Activated CD8-positive, alpha-beta memory T cell treated with anti-CD3 and anti-CD28 coated beads for 24 hours (primary cell): ENCODE results near the gene HNRNPL.
"Not testable (repeated sequence)": the region's sequence is repeated elsewhere in the genome, so short reads cannot be mapped to it uniquely, and the experiment has no call there.

Experiments
- DNase-seq: peaks from one replicate; pipeline ENCODE4 v3.0.0-alpha.2; 2020

The HNRNPL gene

GRCh38 chr19:38843175-38843758 is 6.5 kb downstream of the HNRNPL start:
- DNase-seq, result no peak

GRCh38 chr19:38842439-38843174 is 7.2 kb downstream of the HNRNPL start:
- DNase-seq, result peak; percentile 71

DNA sequence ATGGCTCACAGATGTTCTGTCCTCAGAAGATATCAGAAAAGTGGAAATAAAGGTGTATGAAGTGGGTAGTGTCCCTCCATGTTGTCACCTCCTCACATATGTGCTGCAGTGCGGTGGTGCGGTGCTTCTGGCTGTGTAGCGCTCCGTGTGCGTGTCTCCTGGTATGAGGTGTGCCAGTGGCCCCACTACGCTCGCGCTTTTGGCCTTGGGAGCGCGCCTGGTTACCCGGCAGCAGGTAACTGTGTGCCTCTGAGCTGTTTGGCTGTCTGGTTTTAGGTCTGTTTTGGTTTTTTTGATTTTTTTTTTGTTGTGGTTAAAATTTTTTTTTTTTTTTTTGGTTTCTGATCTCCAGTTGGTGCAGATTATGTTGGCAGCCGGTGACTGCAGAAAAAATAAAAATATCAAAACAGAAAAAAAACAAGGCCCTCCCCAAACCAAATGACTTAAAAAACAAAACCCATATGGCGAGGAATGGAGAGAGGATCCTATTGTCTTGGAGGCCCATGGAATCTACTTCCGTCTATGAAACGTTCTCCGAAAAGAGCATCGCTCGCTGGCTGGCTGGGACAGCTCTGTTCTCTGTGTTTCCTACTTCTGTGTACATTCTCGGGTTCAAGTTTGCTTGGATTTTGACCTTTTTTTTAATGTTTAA is 7.9 kb downstream of the HNRNPL start:
- peak; percentile 60 for DNase-seq

GRCh38 chr19:38841180-38841766 is 8.5 kb downstream of the HNRNPL start:
- DNase-seq, result no peak

GRCh38 chr19:38840583-38840968 is 9.2 kb downstream of the HNRNPL start:
- DNase-seq, result no peak

DNA sequence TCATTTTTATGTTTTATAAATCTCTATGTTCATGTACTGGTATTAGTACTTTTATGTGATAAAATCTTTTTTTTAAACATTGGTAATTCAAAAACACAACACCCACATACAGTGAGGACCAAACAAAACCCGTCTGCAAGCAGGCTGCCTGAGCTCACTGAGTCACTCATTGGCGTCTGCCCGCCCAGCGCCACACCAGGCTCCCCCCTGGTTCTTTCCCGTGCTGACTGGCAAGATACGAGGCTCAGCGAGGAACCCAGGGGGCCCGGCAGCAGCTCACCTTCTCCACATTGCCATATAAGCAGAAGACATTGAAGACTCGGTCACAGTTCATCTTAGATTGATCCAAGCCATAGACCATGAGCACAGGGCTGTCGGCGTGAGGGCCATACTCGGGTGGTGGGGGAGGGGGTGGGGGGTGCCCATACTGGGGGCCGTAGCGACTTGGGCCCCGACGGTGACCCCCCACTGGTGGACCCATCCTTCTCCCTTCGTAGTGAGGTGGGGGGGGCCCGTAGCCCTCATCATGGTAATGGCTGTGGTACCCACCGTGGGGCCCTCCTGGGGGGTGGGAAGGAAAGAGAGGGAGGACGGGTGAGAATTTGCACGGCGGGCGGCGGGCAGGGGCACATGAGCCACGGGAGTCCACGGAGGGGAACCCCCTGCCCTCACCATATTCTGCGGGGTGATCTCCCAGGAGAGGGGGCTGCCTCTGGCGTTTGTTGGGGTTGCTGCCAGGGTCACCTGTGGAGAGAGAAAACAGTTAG is 9.8 kb downstream of the HNRNPL start:
- DNase-seq, result no peak

DNA sequence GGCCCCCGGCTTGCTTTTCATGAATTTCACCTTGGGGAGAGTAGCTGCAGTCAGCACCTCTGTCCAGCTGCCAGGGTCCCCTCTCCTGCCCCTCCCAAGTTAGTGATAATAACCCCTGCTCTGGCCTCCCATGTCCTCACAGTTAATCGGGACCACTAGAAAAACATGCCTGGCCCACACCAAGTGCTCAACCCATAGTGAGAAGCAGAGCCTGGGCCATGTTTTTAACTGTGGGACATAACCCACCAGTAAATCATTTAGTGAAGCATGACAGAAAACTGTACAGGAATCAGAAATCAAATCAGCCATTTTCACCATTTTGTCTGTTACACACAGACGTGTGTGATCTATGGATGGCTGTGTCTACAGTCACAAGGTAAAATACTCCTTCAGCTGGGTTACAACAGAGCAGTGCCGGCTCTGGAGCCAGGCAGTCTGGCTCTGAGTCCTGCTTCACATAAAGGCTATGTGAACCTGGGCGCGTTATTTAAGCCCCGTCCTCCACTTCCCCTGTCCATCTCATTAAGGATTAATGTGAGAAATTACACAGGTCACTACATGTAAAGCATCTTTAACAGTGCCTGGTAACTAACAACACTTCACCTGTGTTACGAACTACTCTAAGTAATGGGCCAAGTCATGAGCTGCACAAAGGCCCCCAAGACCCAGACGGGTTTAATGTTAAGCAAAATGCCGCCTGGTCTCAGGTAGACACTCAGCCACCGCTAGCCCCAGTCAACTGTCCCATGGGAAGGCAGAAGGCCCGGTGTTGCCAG is 10.6 kb downstream of the HNRNPL start:
- no peak for DNase-seq

DNA sequence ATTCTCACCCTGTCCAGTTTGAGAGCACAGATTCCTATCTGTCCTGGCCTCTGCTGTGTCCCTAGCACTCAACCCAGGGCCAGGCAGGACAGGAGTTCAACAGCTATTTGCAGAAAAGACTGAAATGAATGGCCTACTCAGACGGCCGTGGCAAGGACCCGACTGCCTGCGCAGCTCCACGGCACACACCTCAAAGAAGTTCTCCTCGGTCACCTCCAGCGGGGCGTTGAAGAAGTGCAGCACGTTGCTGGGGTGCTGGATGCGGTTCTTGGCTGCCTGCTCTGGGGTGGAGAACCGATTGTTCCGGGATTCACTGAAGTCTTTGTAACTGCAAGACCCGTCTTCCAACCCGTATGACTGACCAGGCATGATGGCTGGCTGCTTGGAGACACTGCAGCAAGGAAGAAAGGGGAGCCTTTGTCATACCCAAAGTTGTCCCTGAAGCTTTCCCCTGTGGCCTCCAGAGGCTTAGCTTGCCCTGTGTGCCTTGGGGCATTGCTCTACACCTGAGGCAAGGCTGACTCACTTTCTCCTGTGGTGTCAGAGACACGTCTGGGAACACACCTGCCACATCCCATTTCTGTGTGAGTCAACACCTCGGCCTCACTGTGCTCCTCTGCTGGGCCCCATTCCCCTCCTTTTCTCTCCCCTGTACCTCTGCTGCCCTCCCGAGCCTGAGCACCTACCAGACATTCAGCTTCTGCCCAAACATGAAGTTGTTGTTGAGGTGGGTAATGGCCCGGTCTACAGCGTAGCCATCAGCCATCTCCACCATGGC is 11.4 kb downstream of the HNRNPL start:
- DNase-seq, result peak; percentile 74

DNA sequence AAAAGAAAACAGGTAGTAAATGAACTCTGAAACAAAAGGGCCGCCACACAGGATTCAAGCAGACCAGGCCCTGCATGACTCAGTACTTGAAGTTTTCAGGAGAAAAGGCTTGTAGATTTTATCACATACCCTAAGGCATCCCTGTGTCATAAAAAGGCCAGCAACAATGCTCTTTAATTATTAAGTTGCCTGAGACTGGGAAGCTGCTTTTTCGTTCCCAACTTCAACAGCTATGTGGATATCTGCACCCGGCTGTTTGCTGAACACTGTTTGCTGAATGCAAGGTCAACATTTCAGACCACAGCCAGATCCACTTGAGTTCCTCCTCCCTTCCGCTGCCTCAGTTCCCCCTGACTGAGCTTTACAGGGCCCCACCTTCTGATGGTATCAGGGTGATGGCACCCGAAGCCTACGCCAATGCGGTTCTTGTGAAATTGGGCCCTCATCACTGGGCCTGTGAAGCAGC is 12.1 kb downstream of the HNRNPL start:
- DNase-seq, result no peak

- DNase-seq, result no peak
These were observed 12.7 kb downstream of the HNRNPL start for GRCh38 chr19:38836983-38837626.

GRCh38 chr19:38836159-38836982 is 13.4 kb downstream of the HNRNPL start:
- DNase-seq, result no peak

DNA sequence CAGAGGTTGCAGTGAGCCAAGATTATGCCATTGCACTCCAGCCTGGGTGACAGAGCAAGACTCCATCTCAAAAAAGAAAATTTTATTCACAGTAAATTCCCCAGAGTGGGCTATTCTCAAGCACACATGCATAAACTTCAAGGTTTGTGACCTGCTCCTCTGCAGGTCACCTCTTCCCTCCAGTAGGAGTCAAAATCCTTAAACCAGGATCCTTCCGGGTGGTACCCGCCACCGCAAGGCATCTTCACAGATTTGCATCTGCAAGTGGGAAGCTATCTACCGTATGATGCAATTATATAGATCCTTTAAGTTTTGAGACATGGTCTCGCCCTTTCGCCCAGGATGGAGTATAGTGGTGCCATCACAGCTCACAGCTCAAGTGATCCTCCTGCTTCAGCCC is 15.2 kb downstream of the HNRNPL start:
- DNase-seq, result no peak

GRCh38 chr19:38834104-38834490 is 15.7 kb downstream of the HNRNPL start:
- no peak for DNase-seq

GRCh38 chr19:38833092-38833425 is 16.7 kb downstream of the HNRNPL start:
- no peak for DNase-seq

DNA sequence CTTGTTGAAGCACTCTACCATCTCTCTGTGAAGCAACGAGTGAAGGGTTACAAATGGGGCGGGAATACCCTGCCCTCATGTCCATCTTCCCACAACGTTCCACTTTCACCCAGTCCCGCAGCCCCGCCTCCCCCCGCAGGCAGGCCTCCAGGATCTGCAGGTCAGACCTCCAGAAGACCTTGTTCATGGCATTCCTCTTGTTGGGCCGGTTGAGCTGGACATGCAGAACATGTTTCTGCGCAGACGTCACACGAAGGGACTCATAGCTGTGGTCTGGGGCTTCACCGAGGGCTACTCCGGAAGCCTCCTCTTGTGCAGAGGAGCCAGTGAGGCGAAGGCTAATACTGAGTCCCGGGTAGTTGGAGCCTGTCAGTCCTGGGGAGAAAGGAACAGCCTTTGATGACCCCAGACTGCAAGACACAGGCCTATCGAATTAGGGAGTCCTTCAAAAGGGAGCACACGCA is 18.6 kb downstream of the HNRNPL start:
- DNase-seq, result no peak

DNA sequence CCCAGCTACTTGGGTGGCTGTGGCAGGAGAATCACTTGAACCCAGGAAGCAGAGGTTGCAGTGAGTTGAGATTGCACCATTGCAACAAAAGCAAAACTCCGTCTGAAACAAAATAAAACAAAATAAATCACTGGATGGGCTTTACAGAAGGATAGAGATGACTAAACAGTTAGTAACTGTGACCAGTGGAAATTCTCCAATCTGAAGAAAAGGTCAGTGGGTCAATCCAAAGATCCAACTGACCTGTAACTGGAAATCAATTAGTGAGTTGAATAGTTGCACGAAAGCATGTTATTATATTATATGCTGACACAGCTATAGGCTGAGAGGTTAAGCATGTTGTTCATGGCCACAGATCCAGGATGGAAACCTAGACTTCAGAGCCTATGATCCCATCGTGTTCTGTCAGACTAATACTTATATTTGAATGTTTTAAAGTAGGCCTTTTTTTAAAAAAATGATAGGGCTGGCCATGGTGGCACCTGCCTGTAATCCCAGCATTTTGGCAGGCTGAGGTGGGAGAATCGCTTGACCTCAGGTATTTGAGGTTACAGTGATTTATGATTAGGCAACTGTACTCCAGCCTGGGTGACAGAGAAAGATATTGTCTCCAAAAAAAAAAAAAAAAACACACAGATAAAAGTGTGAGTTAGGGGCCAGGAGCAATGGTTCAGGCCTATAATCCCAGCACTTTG is 19.6 kb downstream of the HNRNPL start:
- no peak for DNase-seq

GRCh38 chr19:38829203-38829602 is 20.6 kb downstream of the HNRNPL start:
- not testable (repeated sequence) for DNase-seq

DNA sequence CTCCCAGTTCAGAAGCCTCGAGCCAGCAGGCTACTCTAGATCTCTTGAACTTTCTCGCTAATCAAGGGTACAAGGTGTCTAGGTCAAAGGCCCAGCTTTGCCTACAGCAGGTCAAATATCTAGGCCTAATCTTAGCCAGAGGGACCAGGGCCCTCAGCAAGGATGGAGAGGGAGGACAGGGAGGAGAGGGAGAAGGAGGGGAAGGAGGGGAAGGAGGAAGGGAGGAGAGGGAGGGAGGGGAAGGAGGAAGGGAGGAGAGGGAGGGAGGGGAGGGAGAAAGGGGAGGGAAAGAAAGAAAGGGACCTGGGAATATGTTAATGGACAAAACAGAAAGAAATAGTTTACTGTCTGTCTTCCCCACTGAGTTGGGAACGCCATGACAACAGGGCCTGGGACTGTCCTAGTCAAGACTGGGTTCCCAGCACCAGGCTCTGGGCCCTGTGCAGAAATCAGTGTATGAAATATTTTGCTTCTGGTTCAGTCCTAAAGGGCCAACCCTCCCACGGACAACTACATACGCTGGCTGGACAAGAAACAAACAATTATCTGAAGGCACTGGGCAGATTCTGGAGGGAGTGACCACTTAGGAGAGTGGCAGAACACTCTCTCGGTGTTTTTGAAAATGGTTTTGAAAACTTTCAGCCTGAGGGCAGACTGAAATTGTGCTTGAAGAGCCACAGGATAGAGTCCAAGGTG is 22.8 kb downstream of the HNRNPL start:
- DNase-seq, result no peak

DNA sequence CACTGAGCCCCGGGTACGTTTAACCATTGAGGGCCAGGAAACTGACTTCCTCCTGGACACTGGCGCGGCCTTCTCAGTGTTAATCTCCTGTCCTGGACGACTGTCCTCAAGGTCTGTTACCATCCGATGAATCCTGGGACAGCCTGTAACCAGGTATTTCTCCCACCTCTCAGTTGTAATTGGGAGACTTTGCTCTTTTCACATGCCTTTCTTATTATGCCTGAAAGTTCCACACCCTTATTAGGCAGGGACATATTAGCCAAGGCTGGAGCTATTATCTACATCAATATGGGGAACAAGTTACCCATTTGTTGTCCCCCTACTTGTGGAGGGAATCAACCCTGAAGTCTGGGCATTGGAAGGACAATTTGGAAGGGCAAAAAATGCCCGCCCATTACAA is 23.9 kb downstream of the HNRNPL start:
- not testable (repeated sequence) for DNase-seq
